Measurements from ENCODE around the gene ETFRF1.

Gene ETFRF1

DNA sequence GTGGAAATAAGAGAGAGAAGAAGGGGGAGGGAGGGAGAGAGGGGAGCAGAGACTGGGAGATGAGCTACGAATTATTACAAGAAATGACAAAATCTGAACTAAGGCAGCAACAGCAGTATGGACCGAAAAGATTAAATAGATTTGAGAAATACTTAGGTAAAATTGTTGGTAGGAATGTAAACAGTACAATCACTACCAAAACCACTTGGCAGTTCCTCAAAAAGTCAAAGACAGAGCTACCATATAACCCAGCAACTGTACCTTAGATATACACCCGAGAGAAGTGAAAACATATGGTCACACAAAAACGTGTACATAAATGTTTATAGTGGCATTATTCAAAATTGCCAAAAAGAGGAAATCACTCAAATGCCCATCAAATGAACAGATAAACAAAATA, 41.6 kb downstream of the ETFRF1 start:
- H3K27ac ChIP-seq (ENCODE audit: low read length): no peak overlapping the region
- DNase-seq: no peak
- no peaks in the 10 kb centered on the region for H3K9me3 ChIP-seq (replicated peaks; ENCODE audit: insufficient read depth, low read length)
- 0 out of 2 replicates have a peak, but pooled peaks cover 10% of the 10 kb centered on the region for H4K20me1 ChIP-seq (ENCODE audit: insufficient read depth, low read length)
- no peak overlapping the region for H3K4me3 ChIP-seq (ENCODE audit: low read length)
- TF ChIP-seq EZH2 (optimal IDR thresholded peaks at IDR 0.05; ENCODE audit: low read depth, low read length) (no peak), EZH2phosphoT487 (IDR thresholded peaks at IDR 0.05; ENCODE audit: low read length) (no peak)
- TF ChIP-seq, protein P1, sequence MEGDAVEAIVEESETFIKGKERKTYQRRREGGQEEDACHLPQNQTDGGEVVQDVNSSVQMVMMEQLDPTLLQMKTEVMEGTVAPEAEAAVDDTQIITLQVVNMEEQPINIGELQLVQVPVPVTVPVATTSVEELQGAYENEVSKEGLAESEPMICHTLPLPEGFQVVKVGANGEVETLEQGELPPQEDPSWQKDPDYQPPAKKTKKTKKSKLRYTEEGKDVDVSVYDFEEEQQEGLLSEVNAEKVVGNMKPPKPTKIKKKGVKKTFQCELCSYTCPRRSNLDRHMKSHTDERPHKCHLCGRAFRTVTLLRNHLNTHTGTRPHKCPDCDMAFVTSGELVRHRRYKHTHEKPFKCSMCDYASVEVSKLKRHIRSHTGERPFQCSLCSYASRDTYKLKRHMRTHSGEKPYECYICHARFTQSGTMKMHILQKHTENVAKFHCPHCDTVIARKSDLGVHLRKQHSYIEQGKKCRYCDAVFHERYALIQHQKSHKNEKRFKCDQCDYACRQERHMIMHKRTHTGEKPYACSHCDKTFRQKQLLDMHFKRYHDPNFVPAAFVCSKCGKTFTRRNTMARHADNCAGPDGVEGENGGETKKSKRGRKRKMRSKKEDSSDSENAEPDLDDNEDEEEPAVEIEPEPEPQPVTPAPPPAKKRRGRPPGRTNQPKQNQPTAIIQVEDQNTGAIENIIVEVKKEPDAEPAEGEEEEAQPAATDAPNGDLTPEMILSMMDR (IDR thresholded peaks at IDR 0.05; ENCODE audit: low read length): no peak
- H3K4me2 ChIP-seq (ENCODE audit: low read depth, low read length): no peak overlapping the region
- no peak overlapping the region for H2AFZ ChIP-seq (ENCODE audit: low read length)
- no peaks in the 10 kb centered on the region for H3K27me3 ChIP-seq (replicated peaks; ENCODE audit: insufficient read depth, low read length)
- H3K9ac ChIP-seq (ENCODE audit: low read length): no peak overlapping the region
- peaks cover 91% of the 10 kb centered on the region for H3K79me2 ChIP-seq (ENCODE audit: low read length)
- H3F3A ChIP-seq (ENCODE audit: insufficient read depth, low read length): peaks cover 3% of the 10 kb centered on the region; the same call in 1 of the 2 replicates
- peaks cover 5% of the 10 kb centered on the region; the same call in 1 of the 2 replicates for H3K36me3 ChIP-seq (replicated peaks; ENCODE audit: insufficient read depth, low read length)
- H3K9me2 ChIP-seq (replicated peaks; ENCODE audit: insufficient read depth, low read length): no peaks in the 10 kb centered on the region
- no peaks in the 10 kb centered on the region for H3K4me1 ChIP-seq (ENCODE audit: low read length)

DNA sequence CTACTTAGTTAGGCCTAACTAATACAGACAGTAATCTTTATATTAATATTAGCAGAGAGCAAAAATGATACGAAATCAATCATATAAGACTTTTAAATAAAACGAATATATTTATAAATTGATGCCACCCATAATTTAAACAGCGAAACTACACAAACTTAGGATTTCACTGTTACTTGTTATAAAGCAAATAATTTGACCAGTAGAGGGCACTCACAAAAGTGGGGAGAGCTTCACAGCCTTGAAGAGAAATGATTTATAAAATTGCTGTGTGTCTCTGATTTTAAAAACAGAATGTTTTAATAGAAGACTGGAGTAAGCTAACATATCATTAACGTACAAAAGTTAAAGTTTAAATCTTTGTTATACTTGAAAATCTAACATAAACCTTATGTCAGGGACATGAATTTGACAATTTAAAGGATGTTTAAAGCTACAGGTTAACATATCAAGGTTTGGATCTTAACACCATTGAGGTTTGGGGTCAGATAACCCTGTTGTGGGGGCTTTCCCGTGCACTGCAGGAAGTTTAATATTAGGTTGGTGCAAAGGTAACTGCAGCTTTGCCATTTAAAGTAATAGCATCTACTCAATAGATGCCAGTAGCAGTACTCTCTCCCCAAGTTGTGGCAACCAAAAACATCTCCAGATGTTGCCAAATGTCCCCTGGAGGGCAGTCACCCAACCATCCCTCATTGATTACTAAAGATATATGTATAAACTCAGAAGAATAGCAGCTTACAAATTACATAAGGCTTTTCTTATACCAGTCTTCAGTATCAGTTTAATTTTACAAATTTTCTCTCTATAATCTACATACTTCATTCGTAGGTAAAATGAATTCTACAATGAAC, 46.4 kb downstream of the ETFRF1 start:
- Histone ChIP-seq H3K27ac (ENCODE audit: low read length) (no peak overlapping the region), H3K79me2 (ENCODE audit: low read length) (peaks cover 89% of the 10 kb centered on the region), H3K9me3 (replicated peaks; ENCODE audit: insufficient read depth, low read length) (no peaks in the 10 kb centered on the region), H3K4me2 (ENCODE audit: low read depth, low read length) (no peak overlapping the region), H3K9me2 (replicated peaks; ENCODE audit: insufficient read depth, low read length) (no peaks in the 10 kb centered on the region), H3K36me3 (replicated peaks; ENCODE audit: insufficient read depth, low read length) (peaks cover 4% of the 10 kb centered on the region; the same call in 1 of the 2 replicates), H3F3A (ENCODE audit: insufficient read depth, low read length) (peaks cover 7% of the 10 kb centered on the region; the same call in 1 of the 2 replicates), H3K4me1 (ENCODE audit: low read length) (no peaks in the 10 kb centered on the region), H4K20me1 (ENCODE audit: insufficient read depth, low read length) (0 out of 2 replicates have a peak, but pooled peaks cover 10% of the 10 kb centered on the region), H3K4me3 (ENCODE audit: low read length) (no peak overlapping the region), H2AFZ (ENCODE audit: low read length) (no peak overlapping the region), H3K27me3 (replicated peaks; ENCODE audit: insufficient read depth, low read length) (no peaks in the 10 kb centered on the region), H3K9ac (ENCODE audit: low read length) (no peak overlapping the region)
- peak; percentile 73 for DNase-seq
- TF ChIP-seq, protein P1 (IDR thresholded peaks at IDR 0.05; ENCODE audit: low read length): peak; percentile 64
- TF ChIP-seq EZH2 (optimal IDR thresholded peaks at IDR 0.05; ENCODE audit: low read depth, low read length): no peak

DNA sequence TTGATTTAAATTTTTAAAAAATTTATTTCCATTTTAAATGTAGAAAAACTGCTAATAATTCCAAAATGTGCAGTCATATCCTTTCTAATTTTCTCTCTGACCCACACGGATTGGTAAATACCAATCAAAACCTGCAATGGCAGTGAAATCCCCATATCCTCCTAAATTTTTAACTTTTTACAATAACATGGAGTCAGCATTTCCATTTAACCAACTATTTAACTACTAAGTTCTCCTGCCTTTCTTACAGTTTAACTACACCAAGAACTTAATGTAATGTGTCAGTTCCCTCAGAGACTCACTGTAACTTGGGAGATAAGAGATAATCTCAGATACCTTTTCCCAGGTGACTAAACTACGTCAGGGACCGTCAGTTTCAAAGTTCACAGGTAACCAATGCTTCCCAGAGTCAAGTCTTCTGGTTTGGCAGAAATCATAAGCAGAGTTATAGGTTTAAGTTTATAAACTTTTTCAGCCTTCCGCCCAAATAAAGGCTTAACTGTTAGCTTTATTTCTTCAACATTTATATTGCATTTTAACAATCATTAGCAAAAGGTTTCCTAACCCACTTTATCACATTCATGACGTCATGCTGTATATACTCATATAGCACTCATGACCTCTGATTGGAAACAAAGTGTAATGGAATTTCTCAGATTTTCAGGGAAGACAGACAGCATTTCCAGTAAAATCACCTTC, 48.1 kb downstream of the ETFRF1 start:
- H3K4me1 ChIP-seq (ENCODE audit: low read length): no peaks in the 10 kb centered on the region
- peaks cover 7% of the 10 kb centered on the region; the same call in 1 of the 2 replicates for H3F3A ChIP-seq (ENCODE audit: insufficient read depth, low read length)
- H3K4me2 ChIP-seq (ENCODE audit: low read depth, low read length): no peak overlapping the region
- peaks cover 89% of the 10 kb centered on the region for H3K79me2 ChIP-seq (ENCODE audit: low read length)
- no peaks in the 10 kb centered on the region for H3K27me3 ChIP-seq (replicated peaks; ENCODE audit: insufficient read depth, low read length)
- H4K20me1 ChIP-seq (ENCODE audit: insufficient read depth, low read length): 0 out of 2 replicates have a peak, but pooled peaks cover 15% of the 10 kb centered on the region
- H3K4me3 ChIP-seq (ENCODE audit: low read length): no peak overlapping the region
- peaks cover 4% of the 10 kb centered on the region; the same call in 1 of the 2 replicates for H3K36me3 ChIP-seq (replicated peaks; ENCODE audit: insufficient read depth, low read length)
- no peaks in the 10 kb centered on the region for H3K9me3 ChIP-seq (replicated peaks; ENCODE audit: insufficient read depth, low read length)
- no peaks in the 10 kb centered on the region for H3K9me2 ChIP-seq (replicated peaks; ENCODE audit: insufficient read depth, low read length)
- no peak overlapping the region for H2AFZ ChIP-seq (ENCODE audit: low read length)
- TF ChIP-seq EZH2 (optimal IDR thresholded peaks at IDR 0.05; ENCODE audit: low read depth, low read length) (no peak), EZH2phosphoT487 (IDR thresholded peaks at IDR 0.05; ENCODE audit: low read length) (no peak)
- TF ChIP-seq, protein P1 (IDR thresholded peaks at IDR 0.05; ENCODE audit: low read length): no peak
- no peak for DNase-seq
- no peak overlapping the region for H3K9ac ChIP-seq (ENCODE audit: low read length)
- no peak overlapping the region for H3K27ac ChIP-seq (ENCODE audit: low read length)
